Left hindlimb (tissue), 1 donor: ENCODE data around the gene DNAJC25.

Experiments used
- DNase-seq: peaks from one replicate; pipeline ENCODE4 v3.0.0-alpha.2; 2018

Gene DNAJC25

GRCh38 chr9:111674319-111674718 is 43.2 kb downstream of the DNAJC25 start:
- DNase-seq: no peak

GRCh38 chr9:111676116-111676515 is 45.0 kb downstream of the DNAJC25 start:
- no peak for DNase-seq

GRCh38 chr9:111678293-111678692 is 47.2 kb downstream of the DNAJC25 start:
- no peak for DNase-seq

- DNase-seq: no peak
Measured at GRCh38 chr9:111679199-111679598, 48.1 kb downstream of the DNAJC25 start.

GRCh38 chr9:111683392-111683791 is 52.3 kb downstream of the DNAJC25 start:
- no peak for DNase-seq

GRCh38 chr9:111691672-111692329 is 60.7 kb downstream of the DNAJC25 start:
- DNase-seq: no peak

GRCh38 chr9:111696796-111697195 is 65.7 kb downstream of the DNAJC25 start:
- no peak for DNase-seq

GRCh38 chr9:111700776-111701175 is 69.6 kb downstream of the DNAJC25 start:
- DNase-seq: no peak
